Vagina (tissue), 2 donors: ENCODE measurements around the gene TICAM1. TPM values are rescaled to one million over a fixed set of nuclear protein-coding genes. Genes with fewer than 3 reads are reported as not detected.
"Not testable (repeated sequence)": the region's sequence is repeated elsewhere in the genome, so short reads cannot be mapped to it uniquely, and the experiment has no call there.

Experiments
- DNase-seq, 2 donors: peaks; one replicate each; pipeline ENCODE4 v3.0.0-alpha.2; 2017; ENCODE audit errors: extremely low spot score in 2 of 2
- H3K27ac ChIP-seq: fragments of 200-600 bp; sonication (generic); one replicate; pipeline ENCODE4 v1.5.1; 2019
- H3K27me3 ChIP-seq: fragments of 200-600 bp; sonication (generic); one replicate; pipeline ENCODE4 v1.5.1; 2019
- H3K36me3 ChIP-seq, 2 donors: fragments of 200-600 bp; sonication (generic); one replicate each; pipeline ENCODE4 v1.5.1; 2017 to 2019
- H3K4me1 ChIP-seq: fragments of 200-600 bp; sonication (generic); one replicate; pipeline ENCODE4 v1.5.1; 2019
- H3K4me3 ChIP-seq, 2 donors: fragments of 200-600 bp; sonication (generic); 1 replicate in 1 of 2; 2 replicates in 1 of 2; pipeline ENCODE4 v1.5.1; 2016 to 2019
- H3K9me3 ChIP-seq: fragments of 200-600 bp; sonication (generic); one replicate; pipeline ENCODE4 v1.5.1; 2019
- POLR2A ChIP-seq, 2 donors: fragments of 450-650 bp; IDR thresholded peaks; one replicate each; pipeline ENCODE4 v1.6.1; 2017; ENCODE audit warnings: antibody characterized with exemption in 2 of 2, mild to moderate bottlenecking in 2 of 2, moderate library complexity in 2 of 2
- POLR2AphosphoS5 ChIP-seq, 2 donors: sonication (generic); formaldehyde crosslinking; IDR thresholded peaks; one replicate each; pipeline ENCODE4 v1.9.0; 2017; ENCODE audit warnings: antibody characterized with exemption in 2 of 2, mild to moderate bottlenecking in 2 of 2, low read depth in 1 of 2; ENCODE audit not compliant: insufficient read depth in 1 of 2
- intact Hi-C: fragments of 100-400 bp; cut with DNase I; formaldehyde crosslinking; loops from one replicate; pipeline ENCODE4 v1.15.1; 2023
- total RNA-seq: library from RNA; depleted of rRNA; stranded (reverse); fragments of >200 nt; gene quantifications from one replicate; pipeline ENCODE4 v1.2.3, GENCODE V29; 2016
- TF ChIP-seq, protein P1 (sequence below), 3 experiments: fragments of 450-650 bp in 2 of 3; fragments of 200-600 bp in 1 of 3; sonication (generic) in 1 of 3; IDR thresholded peaks; one replicate each; pipeline ENCODE4 v1.5.1; 2017 to 2019; ENCODE audit warnings: antibody characterized with exemption in 3 of 3, mild to moderate bottlenecking in 2 of 3, moderate library complexity in 2 of 3

Gene TICAM1
- total RNA-seq, 1 donor from 2014 or later = 16.5 TPM

DNA sequence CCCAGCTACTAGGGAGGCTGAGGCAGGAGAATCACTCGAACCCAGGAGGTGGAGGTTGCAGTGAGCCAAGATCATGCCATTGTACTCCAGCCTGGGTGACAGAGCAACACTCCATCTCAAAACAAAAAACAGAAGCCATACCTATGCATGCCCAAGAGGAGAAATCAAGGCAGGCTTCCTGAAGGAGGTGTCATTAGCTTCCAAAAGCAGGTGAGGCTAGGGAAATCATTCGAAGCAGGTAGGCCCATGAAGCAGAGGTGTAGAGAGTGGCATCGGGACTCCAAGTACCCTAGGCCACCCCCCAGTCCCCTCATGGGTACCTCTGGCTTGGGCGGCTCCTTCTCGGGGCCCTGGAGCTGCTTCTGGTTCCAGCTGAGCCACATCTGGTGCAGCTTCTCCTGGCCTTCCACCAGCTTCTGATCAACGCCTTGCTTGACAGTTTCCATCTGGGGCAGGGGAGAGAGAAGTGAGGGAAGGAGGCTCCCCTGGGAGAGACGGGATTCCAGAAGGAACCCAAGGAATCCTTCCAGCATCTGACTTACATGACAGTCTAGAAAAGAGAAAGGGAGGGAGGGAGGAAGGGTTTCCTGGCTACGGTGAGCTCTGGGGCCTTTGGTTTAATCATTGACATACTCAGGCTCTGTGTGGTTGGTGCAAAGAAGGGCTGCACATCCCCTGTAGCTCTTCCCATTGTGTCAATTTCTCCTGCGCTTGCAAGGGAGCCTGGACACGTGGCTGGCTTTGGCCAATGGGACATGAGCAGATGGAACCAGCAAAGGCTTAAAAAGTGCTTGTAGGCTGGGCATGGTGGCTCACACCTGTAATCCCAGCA lies 13.1 kb upstream of the TICAM1 start:
- no peak for DNase-seq
- no peaks in the 10 kb centered on the region for H3K4me1 ChIP-seq
- H3K27me3 ChIP-seq = no peaks in the 10 kb centered on the region
- H3K9me3 ChIP-seq = no peaks in the 10 kb centered on the region
- TF ChIP-seq, protein P1, sequence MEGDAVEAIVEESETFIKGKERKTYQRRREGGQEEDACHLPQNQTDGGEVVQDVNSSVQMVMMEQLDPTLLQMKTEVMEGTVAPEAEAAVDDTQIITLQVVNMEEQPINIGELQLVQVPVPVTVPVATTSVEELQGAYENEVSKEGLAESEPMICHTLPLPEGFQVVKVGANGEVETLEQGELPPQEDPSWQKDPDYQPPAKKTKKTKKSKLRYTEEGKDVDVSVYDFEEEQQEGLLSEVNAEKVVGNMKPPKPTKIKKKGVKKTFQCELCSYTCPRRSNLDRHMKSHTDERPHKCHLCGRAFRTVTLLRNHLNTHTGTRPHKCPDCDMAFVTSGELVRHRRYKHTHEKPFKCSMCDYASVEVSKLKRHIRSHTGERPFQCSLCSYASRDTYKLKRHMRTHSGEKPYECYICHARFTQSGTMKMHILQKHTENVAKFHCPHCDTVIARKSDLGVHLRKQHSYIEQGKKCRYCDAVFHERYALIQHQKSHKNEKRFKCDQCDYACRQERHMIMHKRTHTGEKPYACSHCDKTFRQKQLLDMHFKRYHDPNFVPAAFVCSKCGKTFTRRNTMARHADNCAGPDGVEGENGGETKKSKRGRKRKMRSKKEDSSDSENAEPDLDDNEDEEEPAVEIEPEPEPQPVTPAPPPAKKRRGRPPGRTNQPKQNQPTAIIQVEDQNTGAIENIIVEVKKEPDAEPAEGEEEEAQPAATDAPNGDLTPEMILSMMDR (IDR thresholded peaks at IDR 0.05) = no peak
- TF ChIP-seq POLR2AphosphoS5 (IDR thresholded peaks at IDR 0.05; ENCODE audit: insufficient read depth in 1 of 2, low read depth in 1 of 2) = peak in 1 of 2 donors; percentile 59
- H3K36me3 ChIP-seq = peaks cover 0 to 47% of the 10 kb centered on the region in 2 donors
- H3K4me3 ChIP-seq = no peak overlapping the region
- intact Hi-C loops = no loop called here
- H3K27ac ChIP-seq = peak overlapping the region; percentile 70

DNA sequence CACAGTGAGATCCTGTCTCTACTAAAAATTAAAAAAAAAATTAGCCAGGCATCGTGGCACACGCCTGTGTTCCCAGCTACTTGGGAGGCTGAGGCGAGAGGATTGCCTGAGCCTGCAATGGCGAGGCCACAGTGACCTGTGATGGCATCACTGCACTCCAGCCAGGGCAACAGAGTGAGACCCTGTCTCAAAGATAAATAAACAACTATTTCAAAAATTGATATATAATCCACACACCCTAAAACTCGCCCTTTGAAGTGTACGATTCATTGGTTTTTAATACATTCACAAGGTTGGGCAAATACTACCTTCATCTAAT lies 12.1 kb upstream of the TICAM1 start:
- Histone ChIP-seq H3K27me3 (no peaks in the 10 kb centered on the region), H3K4me3 (no peak overlapping the region), H3K27ac (no peak overlapping the region), H3K9me3 (no peaks in the 10 kb centered on the region), H3K36me3 (peaks cover 0 to 55% of the 10 kb centered on the region in 2 donors), H3K4me1 (no peaks in the 10 kb centered on the region)
- no peak for TF ChIP-seq POLR2AphosphoS5 (IDR thresholded peaks at IDR 0.05; ENCODE audit: insufficient read depth in 1 of 2, low read depth in 1 of 2)
- no peak for TF ChIP-seq POLR2A (IDR thresholded peaks at IDR 0.05)
- TF ChIP-seq, protein P1 (IDR thresholded peaks at IDR 0.05) = no peak
- intact Hi-C loops = no loop called here
- no peak for DNase-seq

DNA sequence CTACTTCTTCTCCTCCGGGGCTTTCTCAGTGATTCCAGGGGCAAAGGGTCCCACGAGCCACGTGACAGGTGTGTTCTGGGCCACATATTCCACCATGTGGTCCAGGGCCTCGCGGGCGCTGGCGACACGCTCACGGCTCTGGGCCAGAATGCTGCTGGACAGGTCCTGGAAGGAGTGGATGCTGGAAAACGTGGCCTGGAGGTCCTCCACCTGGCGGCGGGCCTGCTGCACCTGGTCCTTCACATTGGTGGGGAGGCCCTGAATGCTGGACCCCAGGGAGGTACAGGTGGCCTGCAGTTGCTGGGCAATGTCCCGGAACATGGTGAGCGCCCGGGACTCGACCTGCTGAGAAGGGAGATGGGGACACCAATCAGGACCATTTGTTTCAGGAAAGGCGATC lies 7.7 kb upstream of the TICAM1 start:
- TF ChIP-seq POLR2A (IDR thresholded peaks at IDR 0.05) (no peak), POLR2AphosphoS5 (IDR thresholded peaks at IDR 0.05; ENCODE audit: insufficient read depth in 1 of 2, low read depth in 1 of 2) (no peak)
- TF ChIP-seq, protein P1 (IDR thresholded peaks at IDR 0.05) = no peak
- Histone ChIP-seq H3K9me3 (no peaks in the 10 kb centered on the region), H3K36me3 (peaks cover 0 to 25% of the 10 kb centered on the region in 2 donors), H3K27ac (no peak overlapping the region), H3K4me3 (no peak overlapping the region), H3K4me1 (no peaks in the 10 kb centered on the region), H3K27me3 (no peaks in the 10 kb centered on the region)
- intact Hi-C loops = no loop called here
- DNase-seq = no peak

DNA sequence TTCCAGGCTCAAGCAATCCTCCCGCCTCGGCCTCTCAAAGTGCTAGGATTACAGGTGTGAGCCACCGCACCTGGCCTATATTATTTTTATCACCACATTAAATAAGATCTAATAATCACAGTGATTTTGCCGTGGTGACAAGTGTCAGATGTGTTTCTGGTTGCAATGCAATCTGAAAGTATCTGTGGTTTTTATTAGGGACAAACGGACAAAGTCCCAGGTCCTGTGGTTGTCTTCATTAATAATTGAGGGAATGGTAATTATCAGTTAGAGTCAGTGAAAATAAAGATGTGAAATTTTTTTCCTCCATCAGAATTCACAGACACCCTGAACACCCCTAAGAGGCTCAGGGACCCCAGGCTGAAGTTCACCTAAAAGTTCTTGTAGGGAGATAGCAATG lies 1.3 kb upstream of the TICAM1 start:
- DNase-seq = no peak
- Histone ChIP-seq H3K4me3 (no peak overlapping the region), H3K9me3 (no peaks in the 10 kb centered on the region), H3K36me3 (peaks cover 0 to 4% of the 10 kb centered on the region in 2 donors), H3K4me1 (peaks cover 21% of the 10 kb centered on the region), H3K27me3 (no peaks in the 10 kb centered on the region), H3K27ac (no peak overlapping the region)
- TF ChIP-seq POLR2A (IDR thresholded peaks at IDR 0.05) (no peak), POLR2AphosphoS5 (IDR thresholded peaks at IDR 0.05; ENCODE audit: insufficient read depth in 1 of 2, low read depth in 1 of 2) (no peak)
- TF ChIP-seq, protein P1 (IDR thresholded peaks at IDR 0.05) = no peak
- intact Hi-C loops = no loop called here

DNA sequence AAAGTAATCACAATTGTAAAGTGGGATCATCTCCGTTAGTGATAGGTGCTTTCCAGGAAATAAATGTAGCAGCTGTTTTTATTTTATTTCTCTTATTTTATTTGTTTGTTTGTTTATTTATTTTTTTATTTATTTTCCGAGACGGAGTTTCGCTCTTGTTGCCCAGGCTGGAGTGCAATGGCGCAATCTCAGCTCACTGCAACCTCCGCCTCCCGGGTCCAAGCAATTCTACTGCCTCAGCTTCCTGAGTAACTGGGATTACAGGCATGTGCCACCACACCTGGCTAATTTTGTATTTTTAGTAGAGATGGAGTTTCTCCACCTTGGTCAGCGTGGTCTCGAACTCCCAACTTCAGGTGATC lies 448 bp upstream of the TICAM1 start:
- intact Hi-C loops, H3K27me3 ChIP-seq: not testable (repeated sequence)
- peak overlapping the region; percentile 84 to 89 for H3K4me3 ChIP-seq

More for the DNA sequence above, 448 bp upstream of the TICAM1 start:
- H3K9me3 ChIP-seq, H3K36me3 ChIP-seq, DNase-seq: not testable (repeated sequence)
- peaks cover 21% of the 10 kb centered on the region for H3K4me1 ChIP-seq
- H3K27ac ChIP-seq = peak overlapping the region; percentile 96
